GM12878 (cell line): ENCODE measurements around the gene KCNK13. TPM values are rescaled to one million over a fixed set of nuclear protein-coding genes. Genes with fewer than 3 reads are reported as not detected.

Experiments
- ATAC-seq: fragments of 200-7000 bp; cut with Tn5 transposase; 3 replicates; pipeline ENCODE4 v1.9.1; 2020; ENCODE audit warnings: mild to moderate bottlenecking, moderate library complexity
- BruUV-seq: library from RNA; stranded (reverse); fragments of 400-500 nt; replicated peaks from 2 replicates; lab custom pipeline; 2021; lab: Mats Ljungman, UMichigan
- CTCF ChIA-PET: fragments of 300-600 bp; sonication (Branson Sonifier 250); formaldehyde crosslinking; extraction: SDS; loops from one replicate; lab custom pipeline; 2021; ENCODE audit warnings: inconsistent platforms; lab: Yijun Ruan, JAX
- POLR2A ChIA-PET: fragments of 350-600 bp; formaldehyde crosslinking; extraction: SDS; loops from one replicate; lab custom pipeline; 2021; ENCODE audit warnings: inconsistent platforms; lab: Charles Lee
- RAD21 ChIA-PET: fragments of 300-600 bp; sonication (Branson Sonifier 250); formaldehyde crosslinking; loops from one replicate; lab custom pipeline; 2023; ENCODE audit warnings: antibody characterized with exemption; ENCODE audit not compliant: unreplicated experiment; lab: Charles Lee
- SMC1A ChIA-PET: fragments of 300-600 bp; sonication (Branson Sonifier 250); formaldehyde crosslinking; loops from one replicate; lab custom pipeline; 2023; ENCODE audit not compliant: unreplicated experiment, uncharacterized antibody; lab: Charles Lee
- DNase-seq: peaks from one replicate; pipeline ENCODE4 v3.0.0-alpha.2; 2011; ENCODE audit warnings: low read depth, low spot score
- FAIRE-seq: peaks from 3 replicates; lab custom pipeline; 2011; peaks lifted over from hg19 to GRCh38; lab: Jason Lieb, UNC
- H2AFZ ChIP-seq: 2 replicates; pipeline ENCODE4 v1.6.0; 2011; ENCODE audit warnings: low read depth, low read length, control low read depth; ENCODE audit not compliant: control insufficient read depth
- H3K27ac ChIP-seq: 2 replicates; pipeline ENCODE4 v1.5.1; 2011; ENCODE audit warnings: control low read depth; ENCODE audit not compliant: control insufficient read depth, insufficient read depth
- H3K27me3 ChIP-seq, 2 experiments: replicated peaks in 1 of 2; 2 replicates each; pipeline versions ENCODE4 v1.6.0 to v1.6.1; 2011; ENCODE audit warnings: low read length in 1 of 2; ENCODE audit not compliant: control insufficient read depth in 2 of 2, insufficient read depth in 2 of 2
- H3K36me3 ChIP-seq, 2 experiments: 2 replicates each; pipeline ENCODE4 v1.5.1; 2011; ENCODE audit warnings: low read length in 1 of 2; ENCODE audit not compliant: control insufficient read depth in 2 of 2, insufficient read depth in 2 of 2
- H3K4me1 ChIP-seq: 2 replicates; pipeline ENCODE4 v1.6.1; 2011; ENCODE audit warnings: mild to moderate bottlenecking, low read length, moderate library complexity, mixed read lengths; ENCODE audit not compliant: control insufficient read depth, insufficient read depth
- H3K4me2 ChIP-seq: 2 replicates; pipeline ENCODE4 v1.6.0; 2011; ENCODE audit warnings: control low read depth; ENCODE audit not compliant: control insufficient read depth, insufficient read depth
- H3K4me3 ChIP-seq: fragments of 200-600 bp; sonication (generic); 2 replicates; pipeline ENCODE4 v1.5.1; 2016
- H3K79me2 ChIP-seq: 2 replicates; pipeline ENCODE4 v1.6.0; 2011; ENCODE audit warnings: low read length; ENCODE audit not compliant: control insufficient read depth, insufficient read depth
- H3K9ac ChIP-seq: 2 replicates; pipeline ENCODE4 v1.8.0; 2011; ENCODE audit warnings: low read length, control low read depth, mixed read lengths; ENCODE audit not compliant: control insufficient read depth, insufficient read depth
- H3K9me3 ChIP-seq: replicated peaks from 3 replicates; pipeline ENCODE4 v1.5.1; 2011; ENCODE audit warnings: mild to moderate bottlenecking, low read length; ENCODE audit not compliant: control insufficient read depth, insufficient read depth
- H4K20me1 ChIP-seq: 2 replicates; pipeline ENCODE4 v1.6.0; 2011; ENCODE audit not compliant: control insufficient read depth, insufficient read depth
- CUX1 ChIP-seq: IDR thresholded peaks from 2 replicates; pipeline ENCODE4 v1.6.1; 2012; ENCODE audit warnings: improper control_type of control experiment, low read depth, low read length; ENCODE audit not compliant: insufficient replicate concordance
- EGR1 ChIP-seq, 2 experiments: IDR thresholded peaks; 1 replicate in 1 of 2; 2 replicates in 1 of 2; pipeline ENCODE4 v1.6.1; 2011 to 2012; ENCODE audit warnings: low read depth in 2 of 2, low read length in 2 of 2, borderline replicate concordance in 1 of 2, mild to moderate bottlenecking in 1 of 2, moderate library complexity in 1 of 2
- FOS ChIP-seq: IDR thresholded peaks from 3 replicates; pipeline ENCODE4 v1.6.1; 2011; ENCODE audit warnings: borderline replicate concordance; ENCODE audit not compliant: insufficient read length; ENCODE audit errors: extremely low read depth
- MEF2A ChIP-seq: IDR thresholded peaks from 2 replicates; pipeline ENCODE4 v1.6.1; 2011; ENCODE audit warnings: low read depth, mild to moderate bottlenecking, low read length, moderate library complexity; ENCODE audit not compliant: insufficient read depth
- MYB ChIP-seq: fragments of 150-350 bp; IDR thresholded peaks from 2 replicates; pipeline ENCODE4 v1.6.1; 2014; ENCODE audit warnings: mild to moderate bottlenecking, low read depth, low read length, borderline replicate concordance
- SIN3A ChIP-seq: IDR thresholded peaks from 2 replicates; pipeline ENCODE4 v1.6.1; 2012; ENCODE audit warnings: low read depth, low read length, improper control_type of control experiment
- SP1 ChIP-seq: IDR thresholded peaks from one replicate; pipeline ENCODE4 v1.6.1; 2011; ENCODE audit warnings: low read depth, low read length
- YBX1 ChIP-seq: fragments of 450-650 bp; IDR thresholded peaks from 2 replicates; pipeline ENCODE4 v1.6.1; 2016; ENCODE audit warnings: antibody characterized with exemption
- ZNF592 ChIP-seq: fragments of 450-650 bp; IDR thresholded peaks from 2 replicates; pipeline ENCODE4 v1.6.1; 2017; ENCODE audit warnings: mild to moderate bottlenecking, moderate library complexity
- ZZZ3 ChIP-seq: IDR thresholded peaks from 2 replicates; pipeline ENCODE4 v1.6.1; 2011; ENCODE audit warnings: low read depth; ENCODE audit not compliant: control insufficient read depth, insufficient read length
- WGBS: methylation state at CpG from one replicate; pipeline ENCODE4 v1.1.6; 2016; ENCODE audit warnings: low lambda C conversion rate; ENCODE audit not compliant: insufficient replicate concordance, insufficient coverage; ENCODE audit errors: missing lambda C conversion rate; 5-methylcytosine and 5-hydroxymethylcytosine counted together
- in situ Hi-C: fragments of 300-500 bp; cut with MboI; formaldehyde crosslinking; loops from 9 replicates; pipeline ENCODE4 v1.14.3; 2018; ENCODE audit warnings: mixed read lengths
- intact Hi-C: fragments of 100-400 bp; cut with micrococcal nuclease; formaldehyde crosslinking; loops from one replicate; pipeline ENCODE4 v1.14.2; 2022; ENCODE audit not compliant: unreplicated experiment
- polyA plus RNA-seq, 11 experiments: library from polyadenylated mRNA; depleted of rRNA in 4 of 11; unstranded in 6 of 11; stranded (reverse) in 5 of 11; fragments of >200 nt; fragmentation: Nextera tagmentation in 4 of 11; fragmentation: Illumina TruSeq in 1 of 11; extraction: Ambion mirVana in 4 of 11; extraction: Trizol in 1 of 11; gene quantifications; 1 replicate in 1 of 11; 2 replicates in 10 of 11; pipeline versions ENCODE4 v1.2.1 to v1.2.3, GENCODE V29; 2011 to 2016; ENCODE audit warnings: inconsistent platforms in 2 of 11, missing spikeins in 2 of 11, low read depth in 1 of 11
- total RNA-seq, 4 experiments: library from RNA; depleted of rRNA in 3 of 4; stranded (reverse); fragments of >200 nt in 3 of 4; fragmentation: Illumina TruSeq in 1 of 4; extraction: Trizol in 1 of 4; gene quantifications; 2 replicates each; pipeline versions ENCODE4 v1.2.1 to v1.2.3, GENCODE V29; 2013 to 2021

KCNK13 gene
- total and polyA plus RNA-seq, 10 of the 15 experiments (the other 5 are each of a cell fraction or from before 2014, with no cell fraction given), result not detected

GRCh38 chr14:90093942-90094595 is 32.3 kb downstream of the KCNK13 start:
- POLR2A ChIA-PET, result no interaction called here
- RAD21 ChIA-PET, result no interaction called here
- Histone ChIP-seq H4K20me1 (no peaks in the 10 kb centered on the region), H2AFZ (no peak overlapping the region), H3K4me1 (no peaks in the 10 kb centered on the region), H3K4me2 (no peak overlapping the region), H3K36me3 (no peaks in the 10 kb centered on the region), H3K9me3 (no peaks in the 10 kb centered on the region; the same call in 2 of the 3 replicates), H3K27ac (no peak overlapping the region), H3K9ac (no peak overlapping the region), H3K27me3 (no peaks in the 10 kb centered on the region; a peak in 1 of 4 replicates), H3K4me3 (no peak overlapping the region), H3K79me2 (no peaks in the 10 kb centered on the region)
- CTCF ChIA-PET, result interaction anchor here (0.6 kb wide), 1 partner anchor 1598 kb away, joined by 3 read pairs; no protein-coding TSS in a partner anchor
- intact Hi-C loops, result no loop called here
- no peak for ATAC-seq
- 0% methylated on average over 2 of the region's 2 CpGs for WGBS
- no peak for TF ChIP-seq EGR1 (IDR thresholded peaks at IDR 0.05; ENCODE audit: borderline replicate concordance in 1 of 2, low read depth in 2 of 2, low read length in 2 of 2)
- TF ChIP-seq MYB, result no peak
- no peak for TF ChIP-seq ZNF592
- TF ChIP-seq CUX1, result no peak
- TF ChIP-seq SIN3A, result no peak
- TF ChIP-seq ZZZ3, result no peak
- no peak for TF ChIP-seq FOS
- no peak for TF ChIP-seq SP1
- no peak for TF ChIP-seq MEF2A
- no peak for TF ChIP-seq YBX1
- BruUV-seq, result no TSS peak
- in situ Hi-C loops, result no loop called here
- SMC1A ChIA-PET, result interaction anchor here (0.7 kb wide), 1 partner anchor 9 kb away, joined by 3 read pairs; no protein-coding TSS in a partner anchor
- no peak for FAIRE-seq
- no peak for DNase-seq
